Stimulated activated CD4-positive, alpha-beta T cell treated with anti-CD3 and anti-CD28 coated beads, Interleukin-4, amount 100 ng/mL, for 4 hours (primary cell): ENCODE measurements around the gene NBR1.
A peak's percentile ranks its signal among the peaks of the same experiment; 100 is the strongest.
"Not testable (repeated sequence)": the region's sequence is repeated elsewhere in the genome, so short reads cannot be mapped to it uniquely, and the experiment has no call there.

Source experiments
- DNase-seq, 2 experiments: peaks; one replicate each; pipeline ENCODE4 v3.0.0-alpha.2; 2020

The NBR1 gene

GRCh38 chr17:43159957-43160356, 11.1 kb upstream of the NBR1 start:
- DNase-seq: not testable (repeated sequence)

- not testable (repeated sequence) for DNase-seq
These were observed 5.0 kb upstream of the NBR1 start for GRCh38 chr17:43165971-43166370.

- DNase-seq: peak in 1 of 2 experiments; percentile 3
These were observed 1.4 kb upstream of the NBR1 start for GRCh38 chr17:43169561-43170139.

- peak; percentile 71 to 90 for DNase-seq
These were observed 761 bp upstream of the NBR1 start for GRCh38 chr17:43170140-43170765.

- DNase-seq: no peak
These were observed 823 bp downstream of the NBR1 start for GRCh38 chr17:43171586-43172487.

- DNase-seq: no peak
These were observed 4.5 kb downstream of the NBR1 start for GRCh38 chr17:43175213-43176118.

- DNase-seq: no peak
These were observed 5.1 kb downstream of the NBR1 start for GRCh38 chr17:43176119-43176570.

GRCh38 chr17:43183921-43184320, 12.9 kb downstream of the NBR1 start:
- DNase-seq: no peak

- DNase-seq: not testable (repeated sequence)
These were observed 15.6 kb downstream of the NBR1 start for GRCh38 chr17:43186656-43187055.

GRCh38 chr17:43193251-43193650, 22.2 kb downstream of the NBR1 start:
- no peak for DNase-seq

- DNase-seq: no peak
These were observed 28.6 kb downstream of the NBR1 start for GRCh38 chr17:43199633-43200032.

GRCh38 chr17:43200127-43200526, 29.1 kb downstream of the NBR1 start:
- no peak for DNase-seq

- DNase-seq: not testable (repeated sequence)
These were observed 32.0 kb downstream of the NBR1 start for GRCh38 chr17:43203013-43203412.

- no peak for DNase-seq
These were observed 39.6 kb downstream of the NBR1 start for GRCh38 chr17:43210576-43210975.

- DNase-seq: no peak
These were observed 40.1 kb downstream of the NBR1 start for GRCh38 chr17:43211123-43211479.

GRCh38 chr17:43211480-43212402, 40.7 kb downstream of the NBR1 start, which contains the start of gene TMEM106A:
Gene TMEM106A, plus strand, starts transcription at chr17:43211875. Its CDS starts 1,167 bp downstream, at chr17:43213042.
- DNase-seq: peak; percentile 70 to 73

GRCh38 chr17:43212641-43213490, 41.9 kb downstream of the NBR1 start:
- DNase-seq: no peak

GRCh38 chr17:43213545-43213944, 42.5 kb downstream of the NBR1 start:
- DNase-seq: no peak

GRCh38 chr17:43215341-43215740, 44.3 kb downstream of the NBR1 start:
- no peak for DNase-seq

GRCh38 chr17:43216369-43216761, 45.4 kb downstream of the NBR1 start:
- no peak for DNase-seq
